Measurements from ENCODE around the gene FHDC1.
"Not testable (repeated sequence)": the region's sequence is repeated elsewhere in the genome, so short reads cannot be mapped to it uniquely, and the experiment has no call there.

FHDC1 gene, protein sequence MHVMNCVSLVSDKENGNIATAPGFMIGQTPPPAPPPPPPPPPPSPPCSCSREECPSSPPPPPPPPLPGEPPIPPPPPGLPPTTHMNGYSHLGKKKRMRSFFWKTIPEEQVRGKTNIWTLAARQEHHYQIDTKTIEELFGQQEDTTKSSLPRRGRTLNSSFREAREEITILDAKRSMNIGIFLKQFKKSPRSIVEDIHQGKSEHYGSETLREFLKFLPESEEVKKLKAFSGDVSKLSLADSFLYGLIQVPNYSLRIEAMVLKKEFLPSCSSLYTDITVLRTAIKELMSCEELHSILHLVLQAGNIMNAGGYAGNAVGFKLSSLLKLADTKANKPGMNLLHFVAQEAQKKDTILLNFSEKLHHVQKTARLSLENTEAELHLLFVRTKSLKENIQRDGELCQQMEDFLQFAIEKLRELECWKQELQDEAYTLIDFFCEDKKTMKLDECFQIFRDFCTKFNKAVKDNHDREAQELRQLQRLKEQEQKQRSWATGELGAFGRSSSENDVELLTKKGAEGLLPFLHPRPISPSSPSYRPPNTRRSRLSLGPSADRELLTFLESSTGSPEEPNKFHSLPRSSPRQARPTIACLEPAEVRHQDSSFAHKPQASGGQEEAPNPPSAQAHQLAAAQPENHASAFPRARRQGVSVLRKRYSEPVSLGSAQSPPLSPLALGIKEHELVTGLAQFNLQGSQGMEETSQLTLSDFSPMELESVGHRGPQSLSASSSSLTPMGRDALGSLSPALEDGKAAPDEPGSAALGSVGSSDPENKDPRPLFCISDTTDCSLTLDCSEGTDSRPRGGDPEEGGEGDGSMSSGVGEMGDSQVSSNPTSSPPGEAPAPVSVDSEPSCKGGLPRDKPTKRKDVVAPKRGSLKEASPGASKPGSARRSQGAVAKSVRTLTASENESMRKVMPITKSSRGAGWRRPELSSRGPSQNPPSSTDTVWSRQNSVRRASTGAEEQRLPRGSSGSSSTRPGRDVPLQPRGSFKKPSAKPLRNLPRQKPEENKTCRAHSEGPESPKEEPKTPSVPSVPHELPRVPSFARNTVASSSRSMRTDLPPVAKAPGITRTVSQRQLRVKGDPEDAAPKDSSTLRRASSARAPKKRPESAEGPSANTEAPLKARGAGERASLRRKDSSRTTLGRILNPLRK

DNA sequence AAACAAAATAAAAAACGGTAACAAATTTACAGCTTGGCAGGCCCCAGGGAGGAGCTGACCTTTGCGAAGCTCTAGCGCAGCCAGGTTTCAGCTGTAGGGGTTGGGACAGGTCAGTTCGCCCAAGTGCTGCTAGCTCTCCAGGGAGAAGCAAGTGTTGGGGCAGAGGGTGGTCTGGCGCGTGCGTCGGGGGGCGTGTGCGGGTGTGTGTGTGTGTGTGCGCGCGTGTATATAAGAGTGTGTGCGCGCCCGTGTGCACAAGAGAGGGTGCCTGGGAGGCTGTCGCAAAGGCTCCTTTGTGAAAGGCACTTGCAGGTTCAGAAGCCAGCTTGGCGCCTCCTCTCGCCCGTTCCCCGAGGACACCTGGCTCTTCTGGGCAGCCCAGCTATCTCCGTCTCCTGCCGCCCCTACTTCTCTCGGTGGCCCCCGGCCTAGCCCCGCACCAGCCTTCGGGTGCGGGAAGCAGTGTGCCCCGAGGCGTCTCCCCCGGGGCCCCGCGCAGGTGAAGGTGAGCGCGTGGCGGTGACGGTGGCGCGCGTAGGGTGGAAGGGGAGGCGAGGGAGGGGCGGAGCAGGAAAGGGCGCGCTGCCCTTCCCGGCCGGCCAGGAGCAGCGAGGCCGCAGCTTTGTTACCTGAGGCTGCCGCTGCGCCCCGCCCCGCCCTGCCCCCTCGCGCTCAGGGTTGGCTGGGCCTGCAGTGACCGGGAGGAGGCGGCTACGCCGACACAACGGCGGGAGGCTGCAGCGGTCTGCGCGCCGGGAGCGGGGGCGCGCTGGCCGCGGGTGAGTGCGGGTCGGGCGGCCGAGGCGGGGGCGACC is at the start of gene FHDC1:
Gene FHDC1 (plus strand): TSS at position 693 of the 815 bp plus-strand sequence. CDS start 6,735 bp downstream, outside the sequence.
- no peak for DNase-seq (ENCODE audit: low read depth)

- DNase-seq (ENCODE audit: low read depth) = no peak
These were observed 48.1 kb upstream of the FHDC1 start for GRCh38 chr4:152887981-152888380.

DNA sequence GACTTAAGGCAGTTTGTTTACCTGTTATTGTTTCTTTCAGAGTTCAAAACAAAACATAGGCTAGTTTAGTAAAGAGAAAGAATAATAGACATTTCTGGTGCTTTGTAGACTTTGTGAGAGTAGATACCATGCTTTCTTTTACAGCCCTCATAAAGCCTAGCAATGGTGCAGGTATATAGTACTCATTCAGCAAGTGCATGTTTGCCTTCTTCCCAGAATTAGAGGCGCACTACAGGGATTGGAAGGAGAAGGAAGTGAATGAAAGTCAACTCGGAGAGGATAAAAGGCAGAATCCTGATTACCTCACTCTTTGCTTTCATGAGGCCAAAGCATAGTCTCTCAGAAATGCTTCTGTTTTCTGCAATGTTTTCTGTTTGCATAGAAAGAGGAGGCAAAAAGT is 43.1 kb upstream of the FHDC1 start:
- no peak for DNase-seq (ENCODE audit: low read depth)

DNA sequence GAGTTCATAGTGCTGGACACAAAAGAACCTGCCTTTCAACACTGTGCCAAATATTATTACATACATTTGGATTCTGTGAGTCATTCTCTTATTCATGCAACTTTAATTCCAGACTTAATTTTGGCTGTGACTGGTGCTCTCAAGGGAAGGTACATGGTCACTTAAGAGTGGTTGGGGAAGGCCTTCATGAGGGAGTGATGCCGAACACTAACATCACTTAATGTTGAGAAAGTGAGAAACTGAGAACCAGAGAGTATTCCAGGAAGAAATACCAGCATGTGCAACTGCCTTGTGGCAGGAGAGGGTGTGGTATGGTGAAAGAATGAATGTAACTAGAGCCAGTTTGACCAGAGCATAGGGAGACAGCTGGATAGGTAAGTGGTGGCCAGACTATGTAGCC is 41.5 kb upstream of the FHDC1 start:
- no peak for DNase-seq (ENCODE audit: low read depth)

GRCh38 chr4:152896811-152897210 is 39.3 kb upstream of the FHDC1 start:
- DNase-seq (ENCODE audit: low read depth) = no peak

DNA sequence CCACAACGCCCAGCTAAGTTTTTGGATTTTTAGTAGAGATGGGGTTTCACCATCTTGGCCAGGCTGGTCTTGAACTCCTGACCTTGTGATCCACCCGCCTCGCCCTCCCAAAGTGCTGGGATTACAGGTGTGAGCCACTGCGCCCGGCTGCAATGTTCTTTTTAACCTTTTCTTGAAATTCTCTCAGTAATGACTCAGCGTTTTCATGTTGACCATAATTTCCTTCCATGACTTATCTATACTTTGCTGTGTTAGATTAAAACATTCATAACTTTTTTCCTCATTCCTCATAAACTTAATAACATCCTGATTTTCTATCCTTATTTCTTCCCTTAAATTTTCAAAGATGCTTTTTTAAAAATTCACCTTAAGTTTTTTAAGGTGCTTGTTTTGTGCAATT is 38.0 kb upstream of the FHDC1 start:
- not testable (repeated sequence) for DNase-seq (ENCODE audit: low read depth)

- no peak for DNase-seq (ENCODE audit: low read depth)
These were observed 37.5 kb upstream of the FHDC1 start for GRCh38 chr4:152898606-152899005.

DNA sequence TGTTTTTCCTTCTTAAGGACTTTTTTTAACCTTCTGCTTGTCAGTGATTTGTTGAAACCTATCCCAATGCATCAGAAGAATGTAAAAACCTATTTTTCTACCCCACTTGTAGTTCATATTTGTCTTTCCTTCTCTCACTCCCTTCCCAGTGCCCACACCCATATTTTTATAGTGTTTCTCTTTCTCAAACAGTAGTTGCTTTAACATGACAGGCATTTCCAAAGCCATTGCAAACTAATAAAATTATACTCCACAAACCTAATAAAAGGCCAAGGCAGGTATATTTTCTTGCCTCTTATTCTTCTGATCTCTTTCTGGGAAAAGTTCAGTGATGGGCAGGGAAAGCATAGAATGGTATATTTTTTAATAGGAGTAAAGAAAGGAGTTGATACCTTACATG is 35.7 kb upstream of the FHDC1 start:
- no peak for DNase-seq (ENCODE audit: low read depth)

GRCh38 chr4:152901205-152901604 is 34.9 kb upstream of the FHDC1 start:
- no peak for DNase-seq (ENCODE audit: low read depth)

GRCh38 chr4:152903658-152904057 is 32.5 kb upstream of the FHDC1 start:
- no peak for DNase-seq (ENCODE audit: low read depth)

DNA sequence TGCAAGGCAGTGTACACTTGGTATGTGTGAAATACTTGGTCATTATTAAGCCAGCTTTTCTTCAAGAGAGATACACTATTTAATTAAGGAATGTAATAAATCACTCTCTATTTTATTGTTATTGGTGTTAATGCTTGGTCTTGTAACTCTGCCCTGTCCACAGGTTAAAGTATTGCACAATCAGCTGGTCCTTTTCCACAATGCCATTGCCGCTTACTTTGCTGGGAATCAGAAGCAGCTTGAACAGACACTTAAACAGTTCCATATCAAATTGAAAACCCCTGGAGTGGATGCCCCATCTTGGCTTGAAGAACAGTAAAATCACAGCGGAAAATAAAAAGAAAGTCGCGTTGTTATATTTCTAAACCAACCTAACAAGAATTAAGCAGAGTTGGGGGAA is 26.2 kb upstream of the FHDC1 start:
- DNase-seq (ENCODE audit: low read depth) = no peak

DNA sequence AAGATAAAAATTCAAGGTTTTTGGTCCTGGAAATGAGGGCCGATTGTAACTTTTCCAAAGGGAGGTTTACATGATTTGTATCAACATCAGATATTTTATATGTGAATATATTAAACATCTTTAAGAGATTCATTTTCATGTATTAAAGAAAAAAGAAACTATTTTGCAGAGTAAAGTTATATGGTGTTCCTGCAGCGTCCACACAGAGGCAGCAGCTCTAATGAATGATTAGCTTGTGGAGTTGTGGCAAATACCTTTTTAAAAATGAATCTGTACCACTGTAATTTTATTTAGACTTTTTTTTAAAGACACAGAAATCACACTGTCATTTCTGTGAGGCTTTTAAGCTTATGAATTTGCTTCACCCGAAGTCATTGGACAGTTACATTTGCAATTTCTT is 25.6 kb upstream of the FHDC1 start:
- DNase-seq (ENCODE audit: low read depth) = no peak

- no peak for DNase-seq (ENCODE audit: low read depth)
These were observed 18.4 kb upstream of the FHDC1 start for GRCh38 chr4:152917543-152918395.

DNA sequence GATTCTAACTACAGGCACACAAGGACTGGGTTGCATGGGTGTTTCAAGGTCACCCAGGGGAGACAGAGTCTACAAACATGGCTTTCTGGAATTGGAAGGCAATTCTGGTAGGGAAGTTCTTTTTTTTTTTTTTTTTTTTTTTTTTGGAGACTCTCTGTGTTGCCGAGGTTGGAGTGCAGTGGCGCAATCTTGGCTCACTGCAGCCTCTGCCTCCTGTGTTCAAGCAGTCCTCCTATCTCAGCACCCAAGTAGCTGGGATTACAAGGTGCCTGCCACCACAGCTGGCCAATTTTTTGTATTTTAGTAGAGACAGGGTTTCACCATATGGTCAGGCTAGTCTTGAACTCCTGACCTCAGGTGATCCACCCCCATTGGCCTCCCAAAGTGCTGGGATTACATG is 16.3 kb upstream of the FHDC1 start:
- DNase-seq (ENCODE audit: low read depth) = no peak

DNA sequence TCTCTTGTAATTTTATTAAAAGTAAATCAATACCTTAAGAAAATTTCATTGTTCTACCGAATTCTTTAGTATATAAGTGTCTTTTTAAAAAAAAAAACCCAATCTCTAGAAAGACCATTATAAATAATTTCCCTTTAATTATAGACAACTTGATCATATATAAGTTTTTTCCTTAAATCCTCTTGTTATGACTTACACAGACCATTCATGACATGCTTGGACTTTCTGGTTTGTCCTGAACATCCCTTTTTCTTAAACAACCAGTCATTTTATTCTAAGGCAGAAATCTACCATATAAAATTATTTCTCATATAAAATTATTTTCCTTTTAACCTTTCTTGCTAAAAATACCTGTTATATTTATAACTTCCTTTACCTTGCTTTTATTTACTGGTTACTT is 15.4 kb upstream of the FHDC1 start:
- no peak for DNase-seq (ENCODE audit: low read depth)

DNA sequence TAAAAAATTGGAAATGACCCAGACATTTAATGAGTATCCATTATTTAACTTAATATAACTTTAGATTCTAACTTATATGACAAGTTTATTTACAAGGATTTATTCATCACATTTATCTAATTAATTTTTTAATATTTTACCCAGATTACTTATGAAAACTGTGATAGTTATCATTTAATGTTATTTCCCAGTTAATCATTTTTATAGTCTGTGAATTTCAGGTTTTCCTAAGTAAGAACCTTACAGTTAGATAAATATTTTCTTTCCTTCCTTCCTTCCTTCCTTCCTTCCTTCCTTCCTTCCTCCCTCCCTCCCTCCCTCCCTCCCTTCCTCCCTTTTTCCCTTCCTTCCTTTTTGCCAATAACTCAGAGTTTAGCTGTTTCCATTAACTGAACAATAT is 14.8 kb upstream of the FHDC1 start:
- no peak for DNase-seq (ENCODE audit: low read depth)

- no peak for DNase-seq (ENCODE audit: low read depth)
These were observed 10.3 kb upstream of the FHDC1 start for GRCh38 chr4:152925851-152926250.

- no peak for DNase-seq (ENCODE audit: low read depth)
These were observed 9.2 kb upstream of the FHDC1 start for GRCh38 chr4:152926959-152927358.

DNA sequence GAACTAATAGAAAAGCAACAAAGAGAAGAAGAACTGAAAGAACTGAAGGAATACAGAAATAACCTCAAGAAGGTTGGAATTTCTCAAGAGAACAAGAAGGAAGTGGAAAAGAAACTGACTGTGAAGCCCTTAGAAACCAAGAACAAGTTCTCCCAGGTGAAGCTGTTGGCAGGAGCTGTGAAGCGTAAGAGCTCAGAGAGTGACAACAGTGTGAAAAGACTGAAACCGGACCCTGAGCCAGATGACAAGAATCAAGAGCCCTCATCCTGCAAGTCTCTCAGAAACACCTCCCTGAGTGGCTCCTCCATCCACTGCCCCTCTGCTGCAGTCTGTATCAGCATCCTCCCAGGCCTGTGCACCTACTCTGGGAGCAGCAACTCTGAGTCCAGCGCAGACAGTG is 8.4 kb upstream of the FHDC1 start:
- DNase-seq (ENCODE audit: low read depth) = no peak

- no peak for DNase-seq (ENCODE audit: low read depth)
These were observed 7.8 kb upstream of the FHDC1 start for GRCh38 chr4:152928286-152928685.

DNA sequence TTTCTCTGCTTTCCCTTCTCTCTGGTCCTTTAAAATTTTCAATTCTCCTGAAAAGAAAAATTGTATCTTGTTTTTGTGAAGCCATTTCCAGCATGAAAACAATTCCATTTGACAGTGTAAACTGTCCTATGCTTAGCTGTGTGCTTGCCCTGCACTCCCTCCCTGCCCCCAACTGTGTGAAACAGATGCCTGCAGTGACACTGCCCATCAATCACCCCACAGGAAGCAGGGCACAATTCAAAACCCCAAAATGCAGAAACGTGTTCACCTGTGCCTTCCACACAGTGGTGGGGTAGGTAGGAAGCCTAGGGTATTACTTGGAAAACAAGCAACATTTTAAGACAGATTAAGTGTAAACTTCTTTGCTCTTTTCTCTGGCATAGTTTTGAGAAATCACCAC is 6.2 kb upstream of the FHDC1 start:
- no peak for DNase-seq (ENCODE audit: low read depth)

All from GM04504 (cell line).